Colonic mucosa (tissue), 4 donors: Measurements from ENCODE around the gene NTN1. TPM values are rescaled to one million over a fixed set of nuclear protein-coding genes. Genes with fewer than 3 reads are reported as not detected.

ENCODE experiments used
- DNase-seq: peaks from one replicate; pipeline ENCODE4 v3.0.0-alpha.2; 2020
- H3K27ac ChIP-seq: fragments of 200-600 bp; one replicate; pipeline ENCODE4 v1.8.0; 2021
- H3K27me3 ChIP-seq: fragments of 200-600 bp; one replicate; pipeline ENCODE4 v1.8.0; 2021
- H3K36me3 ChIP-seq: fragments of 200-600 bp; one replicate; pipeline ENCODE4 v1.8.0; 2021
- H3K4me1 ChIP-seq: fragments of 200-600 bp; one replicate; pipeline ENCODE4 v1.8.0; 2021; ENCODE audit warnings: mild to moderate bottlenecking
- H3K4me3 ChIP-seq: fragments of 200-600 bp; one replicate; pipeline ENCODE4 v1.8.0; 2021
- H3K9ac ChIP-seq, 2 donors: one replicate each; pipeline ENCODE4 v1.7.0; 2013; ENCODE audit warnings: control low read depth in 2 of 2, low read depth in 2 of 2, low read length in 2 of 2
- H3K9me3 ChIP-seq: fragments of 200-600 bp; one replicate; pipeline ENCODE4 v1.8.0; 2021
- CTCF ChIP-seq: fragments of 200-600 bp; IDR thresholded peaks from one replicate; pipeline ENCODE4 v1.8.0; 2022; ENCODE audit warnings: antibody characterized with exemption, mild to moderate bottlenecking
- intact Hi-C: fragments of 100-400 bp; cut with DNase I; formaldehyde crosslinking; loops from one replicate; pipeline ENCODE4 v1.14.1; 2022
- total RNA-seq, 2 donors: library from RNA; stranded (reverse); fragmentation: NEBNext Ultra II Directional in 1 of 2; extraction: Animal tissue kit (Norgen Biotek cat#: 25700) in 1 of 2; gene quantifications; one replicate each; pipeline ENCODE4 v1.2.1, GENCODE V29; 2021
- donor health status: healthy.
- donor health status: DM: no; HTN: no; CAD: no.
- donor health status: DM: no; HTN: no; CAD: no.

The NTN1 gene
- total RNA-seq, 2 donors from 2014 or later = 2.1 to 5.5 TPM

GRCh38 chr17:9213303-9213640 is 192.0 kb downstream of the NTN1 start:
- no peak for DNase-seq
- intact Hi-C loops = no loop called here
- Histone ChIP-seq H3K9me3 (no peaks in the 10 kb centered on the region), H3K27ac (no peak overlapping the region), H3K27me3 (no peaks in the 10 kb centered on the region), H3K9ac (no peak overlapping the region), H3K4me3 (no peak overlapping the region), H3K36me3 (no peaks in the 10 kb centered on the region), H3K4me1 (no peaks in the 10 kb centered on the region)
- no peak for TF ChIP-seq CTCF

- no peaks in the 10 kb centered on the region for H3K4me1 ChIP-seq
- H3K27ac ChIP-seq = no peak overlapping the region
- no peaks in the 10 kb centered on the region for H3K9me3 ChIP-seq
- DNase-seq = no peak
- no peaks in the 10 kb centered on the region for H3K27me3 ChIP-seq
- no peaks in the 10 kb centered on the region for H3K36me3 ChIP-seq
- no peak overlapping the region for H3K4me3 ChIP-seq
- no peak overlapping the region for H3K9ac ChIP-seq
- intact Hi-C loops = no loop called here
- TF ChIP-seq CTCF = no peak
These were observed 194.2 kb downstream of the NTN1 start for GRCh38 chr17:9215465-9215864.

- H3K27me3 ChIP-seq = no peaks in the 10 kb centered on the region
- no peaks in the 10 kb centered on the region for H3K9me3 ChIP-seq
- DNase-seq = no peak
- intact Hi-C loops = no loop called here
- H3K27ac ChIP-seq = peak overlapping the region; percentile 27
- no peak for TF ChIP-seq CTCF
- no peak overlapping the region for H3K4me3 ChIP-seq
- H3K9ac ChIP-seq = no peak overlapping the region
- no peaks in the 10 kb centered on the region for H3K36me3 ChIP-seq
- no peaks in the 10 kb centered on the region for H3K4me1 ChIP-seq
These were observed 196.1 kb downstream of the NTN1 start for GRCh38 chr17:9217151-9218056.

GRCh38 chr17:9218064-9218635 is 196.8 kb downstream of the NTN1 start:
- H3K27me3 ChIP-seq = no peaks in the 10 kb centered on the region
- no peak overlapping the region for H3K27ac ChIP-seq
- TF ChIP-seq CTCF = no peak
- DNase-seq = no peak
- H3K36me3 ChIP-seq = no peaks in the 10 kb centered on the region
- H3K4me1 ChIP-seq = no peaks in the 10 kb centered on the region
- H3K4me3 ChIP-seq = no peak overlapping the region
- no peak overlapping the region for H3K9ac ChIP-seq
- H3K9me3 ChIP-seq = no peaks in the 10 kb centered on the region
- intact Hi-C loops = no loop called here

GRCh38 chr17:9218911-9219310 is 197.6 kb downstream of the NTN1 start:
- Histone ChIP-seq H3K9ac (no peak overlapping the region), H3K4me3 (no peak overlapping the region), H3K27me3 (no peaks in the 10 kb centered on the region), H3K36me3 (no peaks in the 10 kb centered on the region), H3K9me3 (no peaks in the 10 kb centered on the region), H3K4me1 (no peaks in the 10 kb centered on the region), H3K27ac (no peak overlapping the region)
- intact Hi-C loops = no loop called here
- no peak for DNase-seq
- TF ChIP-seq CTCF = no peak
